ENCODE measurements around the gene BCL7B.

- no peak for TF ChIP-seq CTCF (IDR thresholded peaks at IDR 0.05; ENCODE audit: low read depth, low read length, poor library complexity, severe bottlenecking)
- TF ChIP-seq EZH2phosphoT487 (IDR thresholded peaks at IDR 0.05; ENCODE audit: borderline replicate concordance, low read length), result no peak
These were observed 40.7 kb upstream of the BCL7B start for GRCh38 chr7:73597978-73598782.

All from DOHH2 (cell line).